Esophagus (tissue), 2 donors: ENCODE results near the gene POR. TPM values are rescaled to one million over a fixed set of nuclear protein-coding genes. Genes with fewer than 3 reads are reported as not detected.

ENCODE experiments used
- H3K27ac ChIP-seq, 2 donors: one replicate each; pipeline ENCODE4 v1.5.1; 2013; ENCODE audit warnings: low read depth in 2 of 2, mild to moderate bottlenecking in 2 of 2, inconsistent platforms in 1 of 2, low read length in 1 of 2, moderate library complexity in 1 of 2
- H3K27me3 ChIP-seq, 2 donors: one replicate each; pipeline ENCODE4 v1.6.1; 2013; ENCODE audit warnings: low read length in 2 of 2, control low read depth in 1 of 2, mild to moderate bottlenecking in 1 of 2; ENCODE audit not compliant: insufficient read depth in 2 of 2, control insufficient read depth in 1 of 2
- H3K36me3 ChIP-seq, 2 donors: one replicate each; pipeline ENCODE4 v1.6.1; 2013; ENCODE audit warnings: low read length in 1 of 2; ENCODE audit not compliant: control insufficient read depth in 2 of 2, insufficient read depth in 2 of 2
- H3K4me1 ChIP-seq, 2 donors: one replicate each; pipeline ENCODE4 v1.6.1; 2013; ENCODE audit warnings: low read length in 1 of 2; ENCODE audit not compliant: control insufficient read depth in 2 of 2, insufficient read depth in 2 of 2
- H3K4me3 ChIP-seq, 2 donors: one replicate each; pipeline ENCODE4 v1.5.1; 2013; ENCODE audit warnings: low read length in 2 of 2, mild to moderate bottlenecking in 2 of 2, low read depth in 1 of 2, moderate library complexity in 1 of 2
- H3K9me3 ChIP-seq, 2 donors: one replicate each; pipeline ENCODE4 v1.6.1; 2013; ENCODE audit warnings: mild to moderate bottlenecking in 2 of 2, low read depth in 1 of 2, low read length in 1 of 2, moderate library complexity in 1 of 2; ENCODE audit not compliant: control insufficient read depth in 2 of 2, insufficient read depth in 1 of 2
- WGBS, 2 donors: extraction: QIAGEN DNeasy Blood & Tissue Kit; methylation state at CpG; one replicate each; pipeline ENCODE4 v1.1.7; 2013; 5-methylcytosine and 5-hydroxymethylcytosine counted together
- polyA plus RNA-seq, 2 donors: library from polyadenylated mRNA; stranded (reverse); fragments of 200-250 nt; gene quantifications; one replicate each; pipeline ENCODE4 v1.2.3, GENCODE V29; 2013
- donor health status: healthy with polysubstance abuse.
- donor health status: Bipolar disorder and iron deficiency.

The POR gene
- polyA plus RNA-seq, 2 donors: 94.5 to 102 TPM

GRCh38 chr7:75948179-75948578 lies 33.2 kb downstream of the POR start:
- H3K27me3 ChIP-seq: no peaks in the 10 kb centered on the region
- H3K36me3 ChIP-seq: peaks cover 2% of the 10 kb centered on the region in 2 donors
- no peak overlapping the region for H3K4me3 ChIP-seq
- H3K9me3 ChIP-seq: no peaks in the 10 kb centered on the region
- WGBS, 2 donors: 74 to 76% methylated on average over 9 of the region's 9 CpGs
- H3K4me1 ChIP-seq: peaks cover 2 to 14% of the 10 kb centered on the region in 2 donors
- peak overlapping the region in 1 of 2 donors; percentile 62 for H3K27ac ChIP-seq

- 81 to 86% methylated on average over 15 of the region's 15 CpGs for WGBS, 2 donors
- Histone ChIP-seq H3K36me3 (peaks cover 2 to 9% of the 10 kb centered on the region in 2 donors), H3K4me1 (peaks cover 2 to 14% of the 10 kb centered on the region in 2 donors), H3K27me3 (no peaks in the 10 kb centered on the region), H3K27ac (peak overlapping the region; percentile 2 to 65), H3K4me3 (no peak overlapping the region), H3K9me3 (no peaks in the 10 kb centered on the region)
These were observed 35.2 kb downstream of the POR start for GRCh38 chr7:75950111-75950681.

- H3K4me1 ChIP-seq: peaks cover 0 to 13% of the 10 kb centered on the region in 2 donors
- H3K27ac ChIP-seq: peak overlapping the region; percentile 67 to 87
- no peaks in the 10 kb centered on the region for H3K27me3 ChIP-seq
- H3K36me3 ChIP-seq: peaks cover 2 to 21% of the 10 kb centered on the region in 2 donors
- H3K4me3 ChIP-seq: no peak overlapping the region
- H3K9me3 ChIP-seq: no peaks in the 10 kb centered on the region
- 61 to 64% methylated on average over 5 of the region's 5 CpGs for WGBS, 2 donors
These were observed 36.6 kb downstream of the POR start for GRCh38 chr7:75951506-75951905.

- Histone ChIP-seq H3K4me1 (peaks cover 0 to 3% of the 10 kb centered on the region in 2 donors), H3K27me3 (no peaks in the 10 kb centered on the region), H3K27ac (no peak overlapping the region), H3K4me3 (no peak overlapping the region), H3K36me3 (peaks cover 0 to 19% of the 10 kb centered on the region in 2 donors), H3K9me3 (no peaks in the 10 kb centered on the region)
- WGBS, 2 donors: 95 to 96% methylated on average over 7 of the region's 7 CpGs
These were observed 38.5 kb downstream of the POR start for GRCh38 chr7:75953431-75953830.

GRCh38 chr7:75953931-75954330 lies 39.0 kb downstream of the POR start:
- Histone ChIP-seq H3K9me3 (no peaks in the 10 kb centered on the region), H3K27me3 (no peaks in the 10 kb centered on the region), H3K27ac (no peak overlapping the region), H3K36me3 (peaks cover 0 to 19% of the 10 kb centered on the region in 2 donors), H3K4me1 (peaks cover 0 to 3% of the 10 kb centered on the region in 2 donors), H3K4me3 (no peak overlapping the region)
- WGBS, 2 donors: 82 to 92% methylated on average over 11 of the region's 11 CpGs

GRCh38 chr7:75955331-75955955 lies 40.5 kb downstream of the POR start:
- H3K9me3 ChIP-seq: no peaks in the 10 kb centered on the region
- peak overlapping the region; percentile 23 to 69 for H3K27ac ChIP-seq
- H3K36me3 ChIP-seq: peaks cover 0 to 19% of the 10 kb centered on the region in 2 donors
- peaks cover 0 to 3% of the 10 kb centered on the region in 2 donors for H3K4me1 ChIP-seq
- H3K27me3 ChIP-seq: no peaks in the 10 kb centered on the region
- H3K4me3 ChIP-seq: no peak overlapping the region
- 79 to 88% methylated on average over 12 of the region's 12 CpGs for WGBS, 2 donors

GRCh38 chr7:75957021-75957736 lies 42.2 kb downstream of the POR start:
- H3K27me3 ChIP-seq: no peaks in the 10 kb centered on the region
- H3K36me3 ChIP-seq: peaks cover 0 to 22% of the 10 kb centered on the region in 2 donors
- H3K27ac ChIP-seq: peak overlapping the region; percentile 60 to 71
- no peak overlapping the region for H3K4me3 ChIP-seq
- peaks cover 0 to 3% of the 10 kb centered on the region in 2 donors for H3K4me1 ChIP-seq
- 73 to 79% methylated on average over 16 of the region's 16 CpGs for WGBS, 2 donors
- no peaks in the 10 kb centered on the region for H3K9me3 ChIP-seq

- Histone ChIP-seq H3K9me3 (no peaks in the 10 kb centered on the region), H3K4me1 (peaks cover 0 to 6% of the 10 kb centered on the region in 2 donors), H3K36me3 (peaks cover 0 to 20% of the 10 kb centered on the region in 2 donors), H3K4me3 (no peak overlapping the region), H3K27me3 (no peaks in the 10 kb centered on the region), H3K27ac (no peak overlapping the region)
- 88 to 91% methylated on average over 9 of the region's 9 CpGs for WGBS, 2 donors
These were observed 44.0 kb downstream of the POR start for GRCh38 chr7:75958802-75959543.

- H3K4me1 ChIP-seq: peaks cover 0 to 7% of the 10 kb centered on the region in 2 donors
- H3K4me3 ChIP-seq: no peak overlapping the region
- peaks cover 0 to 17% of the 10 kb centered on the region in 2 donors for H3K36me3 ChIP-seq
- H3K27ac ChIP-seq: no peak overlapping the region
- H3K9me3 ChIP-seq: no peaks in the 10 kb centered on the region
- WGBS, 2 donors: 97 to 98% methylated on average over 6 of the region's 6 CpGs
- no peaks in the 10 kb centered on the region for H3K27me3 ChIP-seq
These were observed 45.4 kb downstream of the POR start for GRCh38 chr7:75960372-75960771.
